ENCODE measurements around the gene HTRA1.

GRCh38 chr10:122510326-122510725 lies 49.0 kb downstream of the HTRA1 start:
- TF ChIP-seq CTCF (IDR thresholded peaks at IDR 0.05; ENCODE audit: low read length) (no peak), EZH2 (IDR thresholded peaks at IDR 0.05; ENCODE audit: borderline replicate concordance, low read length) (no peak)
